Pulmonary artery endothelial cell (primary cell): ENCODE results near the gene TMEM52B. TPM values are rescaled to one million over a fixed set of nuclear protein-coding genes. Genes with fewer than 3 reads are reported as not detected.
"Not testable (repeated sequence)": the region's sequence is repeated elsewhere in the genome, so short reads cannot be mapped to it uniquely, and the experiment has no call there.

Experiments used
- DNase-seq: peaks from one replicate; pipeline ENCODE4 v3.0.0-alpha.2; 2011; ENCODE audit warnings: low read depth, low spot score
- total RNA-seq: library from RNA; depleted of rRNA; stranded (reverse); fragments of >200 nt; gene quantifications from 2 replicates; pipeline ENCODE4 v1.2.3, GENCODE V29; 2014

Gene TMEM52B
- total RNA-seq, 1 donor from 2014 or later = not detected

DNA sequence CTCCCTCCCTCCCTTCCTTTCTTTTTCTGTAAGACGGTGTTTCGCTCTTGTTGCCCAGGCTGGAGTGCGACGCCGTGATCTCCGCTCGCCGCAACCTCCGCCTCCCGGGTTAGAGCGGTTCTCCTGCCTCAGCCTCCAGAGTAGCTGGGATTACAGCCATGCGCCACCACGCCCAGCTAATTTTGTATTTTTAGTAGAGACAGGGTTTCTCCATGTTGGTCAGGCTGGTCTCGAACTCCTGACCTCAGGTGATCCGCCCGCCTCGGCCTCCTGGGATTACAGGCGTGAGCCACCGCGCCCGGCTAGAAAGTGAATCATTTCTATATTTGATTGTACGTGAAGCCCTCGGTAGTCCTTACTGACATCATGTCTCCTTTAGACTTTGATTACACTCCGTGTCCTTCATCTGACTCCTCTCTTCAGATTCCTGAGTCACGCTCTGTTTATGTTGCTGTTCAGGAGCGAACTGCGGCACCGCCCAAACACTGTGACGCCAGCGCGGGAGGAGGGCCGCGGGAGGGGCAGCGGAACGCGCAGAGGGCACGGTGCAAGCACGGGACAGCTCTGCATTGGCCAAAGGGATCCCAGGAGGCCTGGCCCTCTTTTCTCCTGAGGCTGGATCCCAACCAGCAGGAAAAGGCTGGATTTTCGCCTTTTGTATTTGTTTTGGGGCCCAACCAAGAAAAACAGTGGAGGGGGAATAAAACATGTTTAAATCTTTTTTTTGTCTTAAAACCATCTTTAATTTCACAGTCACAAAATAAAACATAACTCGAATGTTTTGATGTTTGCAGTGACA, 33.3 kb downstream of the TMEM52B start:
- peak; percentile 98 for DNase-seq

DNA sequence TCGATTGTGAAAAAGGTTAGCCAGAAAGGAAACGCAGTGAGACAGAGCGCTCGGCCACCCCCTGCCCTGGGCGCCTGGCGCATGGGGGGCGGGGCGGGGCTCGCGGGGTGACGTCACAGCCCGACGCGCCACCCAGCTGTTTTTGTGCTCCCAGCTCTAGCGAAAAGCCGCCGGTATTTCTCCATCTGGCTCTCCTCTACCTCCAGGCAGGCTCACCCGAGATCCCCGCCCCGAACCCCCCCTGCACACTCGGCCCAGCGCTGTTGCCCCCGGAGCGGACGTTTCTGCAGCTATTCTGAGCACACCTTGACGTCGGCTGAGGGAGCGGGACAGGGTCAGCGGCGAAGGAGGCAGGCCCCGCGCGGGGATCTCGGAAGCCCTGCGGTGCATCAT, 33.9 kb downstream of the TMEM52B start, which contains the start of gene GABARAPL1:
TSS of gene GABARAPL1 (plus strand) at position 139 of the 393 bp plus-strand sequence. CDS start at position 392, 253 bp downstream.
- DNase-seq = no peak

DNA sequence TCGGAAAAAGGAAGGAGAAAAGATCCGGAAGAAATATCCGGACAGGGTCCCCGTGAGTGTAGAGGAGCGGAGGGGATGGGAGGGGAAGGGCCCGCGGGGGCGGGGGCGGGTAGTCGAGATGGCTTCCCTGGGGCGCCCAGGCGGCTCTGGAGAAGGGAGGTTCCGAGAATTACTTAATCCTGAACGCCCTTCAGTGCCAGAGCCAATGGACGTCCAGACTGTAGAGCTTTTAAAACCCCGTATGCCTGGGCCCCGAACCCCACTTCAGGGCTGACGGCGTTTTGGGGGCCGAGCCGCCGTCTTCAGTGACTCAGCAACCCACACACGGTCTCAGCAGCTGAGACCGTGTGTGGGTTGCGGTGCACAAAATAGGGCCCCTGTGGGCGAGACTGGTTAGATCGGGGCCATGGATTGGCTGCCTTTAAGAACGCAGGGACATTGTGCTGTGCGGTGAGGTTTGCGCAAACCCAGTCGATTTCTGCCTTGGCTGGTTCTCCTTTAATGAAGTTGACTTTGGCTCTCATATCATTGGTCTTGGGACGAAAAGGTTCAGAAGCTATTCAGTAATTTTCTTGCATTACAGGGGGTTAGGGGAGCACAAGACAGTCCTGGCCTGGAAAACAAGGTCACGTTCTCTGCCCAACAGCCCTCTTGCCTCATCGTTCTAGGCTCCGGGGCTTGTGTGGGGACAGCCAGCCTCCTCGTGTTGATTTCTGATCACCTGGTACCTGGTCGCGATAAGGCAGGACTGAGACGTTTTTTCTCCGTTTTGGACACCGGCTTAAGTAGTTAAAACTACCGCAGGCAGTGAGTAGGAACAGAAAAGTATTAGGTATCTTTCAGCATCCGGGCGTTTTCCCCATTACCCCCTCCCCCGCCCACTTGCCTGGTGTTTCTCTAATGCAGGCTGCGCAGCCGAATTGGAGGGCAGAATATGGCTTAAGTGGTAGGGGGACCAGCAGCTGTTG, 34.6 kb downstream of the TMEM52B start:
- no peak for DNase-seq

DNA sequence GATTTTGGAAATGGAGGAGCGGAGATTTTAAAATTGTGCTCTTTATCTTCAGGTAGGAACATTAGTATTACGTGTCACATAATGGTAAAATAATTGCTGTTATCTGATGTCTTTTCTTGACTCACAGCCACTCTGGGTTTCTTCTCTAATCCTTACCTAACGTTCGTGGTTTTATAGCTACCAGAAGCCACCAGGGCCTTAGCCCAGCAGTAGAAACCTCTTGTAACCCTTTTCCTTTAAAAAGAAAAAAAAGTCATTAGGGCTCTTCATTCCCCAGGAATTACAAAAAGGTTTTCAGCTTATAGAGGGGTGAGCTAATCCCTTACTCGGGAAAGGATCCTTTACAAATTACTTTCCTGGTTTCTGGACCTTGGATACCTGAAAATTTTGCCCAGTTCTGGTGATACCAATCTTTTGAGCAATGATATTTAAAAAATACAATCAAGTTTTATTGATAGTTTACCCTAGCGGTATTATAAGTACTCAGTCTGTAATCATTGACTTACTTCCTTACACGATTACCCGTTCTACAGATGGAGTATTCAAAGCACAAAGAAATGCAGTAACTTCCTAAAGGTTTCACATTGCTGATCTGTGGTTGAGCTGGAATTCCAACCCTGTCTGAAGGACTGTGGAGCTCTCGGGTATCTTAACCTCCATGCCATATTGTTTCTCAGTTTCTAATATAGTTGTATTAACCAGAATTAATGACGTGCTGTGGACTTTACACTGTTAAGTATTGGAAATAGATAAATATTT, 35.5 kb downstream of the TMEM52B start:
- DNase-seq = no peak

DNA sequence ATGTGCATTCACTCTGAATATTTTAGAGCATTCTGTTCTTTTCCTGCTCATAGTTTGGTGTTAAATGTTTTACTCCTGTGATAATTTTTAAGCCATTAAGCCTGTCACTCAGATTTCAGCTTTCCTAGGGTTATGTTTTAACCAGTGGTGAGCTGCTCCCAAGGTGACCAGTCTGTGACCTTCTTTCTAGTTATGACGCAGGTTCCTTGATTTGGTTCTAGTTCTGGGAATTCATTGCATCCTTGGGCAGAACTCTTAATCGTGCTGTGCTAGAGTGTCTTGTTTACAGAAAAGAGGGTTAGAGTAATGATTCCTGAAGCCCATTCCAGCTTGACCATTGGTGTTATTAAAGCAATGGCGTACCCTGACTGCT, 36.0 kb downstream of the TMEM52B start:
- no peak for DNase-seq

DNA sequence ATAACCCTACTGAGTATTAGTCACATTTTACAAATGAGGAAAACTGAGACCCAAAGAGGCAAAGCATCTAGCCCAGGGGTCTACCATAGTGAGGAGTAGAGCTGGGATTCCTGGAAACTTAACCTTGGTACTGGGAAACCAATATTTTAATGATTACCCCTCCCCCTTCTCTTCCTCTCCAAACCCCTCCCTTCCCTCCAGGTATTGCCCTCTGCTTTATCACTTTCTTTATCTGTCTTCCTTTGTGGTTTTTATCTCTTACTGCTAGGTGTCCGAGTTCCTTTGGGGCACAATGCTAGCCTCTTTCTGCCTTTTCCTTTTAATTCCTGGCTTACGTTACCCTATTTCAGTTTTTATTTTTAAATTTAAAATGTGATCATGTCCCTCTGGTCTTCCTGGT, 36.6 kb downstream of the TMEM52B start:
- DNase-seq = no peak

DNA sequence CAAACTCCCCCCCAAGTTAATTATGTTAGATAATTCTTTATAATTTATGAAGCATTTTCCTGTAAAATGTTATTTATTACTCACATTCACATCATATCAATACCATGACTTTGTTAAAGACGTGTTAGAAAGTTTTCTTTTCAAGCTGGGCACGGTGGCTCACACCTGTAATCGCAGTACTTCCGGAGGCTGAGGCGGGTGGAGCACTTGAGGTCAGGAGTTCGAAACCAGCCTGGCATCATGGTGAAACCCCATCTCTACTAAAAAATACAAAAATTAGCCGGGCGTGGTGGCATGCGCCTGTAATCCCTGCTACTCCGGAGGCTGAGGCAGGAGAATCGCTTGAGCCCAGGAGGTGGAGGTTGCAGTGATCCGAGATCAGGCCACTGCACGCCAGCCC, 37.1 kb downstream of the TMEM52B start:
- not testable (repeated sequence) for DNase-seq

DNA sequence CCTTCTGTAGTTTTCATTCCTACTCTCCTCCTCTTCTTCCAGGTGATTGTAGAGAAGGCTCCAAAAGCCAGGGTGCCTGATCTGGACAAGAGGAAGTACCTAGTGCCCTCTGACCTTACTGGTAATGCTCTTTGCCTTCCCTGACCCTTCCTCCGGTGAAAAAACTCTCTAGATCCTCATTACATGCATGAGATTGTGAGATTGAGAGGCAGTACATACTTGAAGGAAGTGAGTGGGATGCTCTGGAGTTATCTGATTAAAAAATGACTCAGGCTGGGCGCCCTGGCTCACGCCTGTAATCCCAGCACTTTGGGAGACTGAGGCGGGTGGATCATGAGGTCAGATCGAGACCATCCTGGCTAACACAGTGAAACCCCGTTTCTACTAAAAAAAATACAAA, 39.2 kb downstream of the TMEM52B start:
- no peak for DNase-seq

DNA sequence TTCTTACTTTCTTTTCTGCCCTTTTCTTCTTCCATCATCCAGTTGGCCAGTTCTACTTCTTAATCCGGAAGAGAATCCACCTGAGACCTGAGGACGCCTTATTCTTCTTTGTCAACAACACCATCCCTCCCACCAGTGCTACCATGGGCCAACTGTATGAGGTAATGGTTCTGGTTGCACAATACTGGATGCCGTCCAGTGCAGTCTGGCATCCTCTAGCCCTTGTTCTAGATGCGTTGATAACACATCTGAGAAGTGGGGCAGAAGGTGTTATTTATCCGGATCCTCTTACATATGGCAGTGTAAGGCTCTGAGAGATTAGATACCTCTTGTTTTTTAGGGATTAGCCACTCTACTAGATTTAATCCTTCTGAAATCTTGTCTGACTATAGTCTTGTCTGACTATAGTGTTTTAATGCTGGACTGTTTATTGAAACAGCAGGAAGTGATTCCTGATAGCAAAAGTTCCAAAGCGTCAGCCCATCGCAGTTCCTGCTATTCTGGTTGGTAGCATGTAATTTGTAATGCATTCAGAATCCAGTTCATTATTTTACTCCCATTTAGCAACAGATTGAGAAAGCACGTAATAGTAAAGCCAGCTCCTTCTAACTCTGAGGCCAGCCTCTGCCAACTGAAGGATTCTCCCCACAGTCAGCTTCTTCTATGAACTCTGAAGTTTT, 41.7 kb downstream of the TMEM52B start:
- peak; percentile 82 for DNase-seq

DNA sequence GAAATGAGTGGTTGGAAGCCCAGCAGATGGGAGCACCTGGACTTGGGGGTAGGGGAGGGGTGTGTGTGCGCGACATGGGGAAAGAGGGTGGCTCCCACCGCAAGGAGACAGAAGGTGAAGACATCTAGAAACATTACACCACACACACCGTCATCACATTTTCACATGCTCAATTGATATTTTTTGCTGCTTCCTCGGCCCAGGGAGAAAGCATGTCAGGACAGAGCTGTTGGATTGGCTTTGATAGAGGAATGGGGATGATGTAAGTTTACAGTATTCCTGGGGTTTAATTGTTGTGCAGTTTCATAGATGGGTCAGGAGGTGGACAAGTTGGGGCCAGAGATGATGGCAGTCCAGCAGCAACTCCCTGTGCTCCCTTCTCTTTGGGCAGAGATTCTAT, 43.0 kb downstream of the TMEM52B start:
- no peak for DNase-seq

DNA sequence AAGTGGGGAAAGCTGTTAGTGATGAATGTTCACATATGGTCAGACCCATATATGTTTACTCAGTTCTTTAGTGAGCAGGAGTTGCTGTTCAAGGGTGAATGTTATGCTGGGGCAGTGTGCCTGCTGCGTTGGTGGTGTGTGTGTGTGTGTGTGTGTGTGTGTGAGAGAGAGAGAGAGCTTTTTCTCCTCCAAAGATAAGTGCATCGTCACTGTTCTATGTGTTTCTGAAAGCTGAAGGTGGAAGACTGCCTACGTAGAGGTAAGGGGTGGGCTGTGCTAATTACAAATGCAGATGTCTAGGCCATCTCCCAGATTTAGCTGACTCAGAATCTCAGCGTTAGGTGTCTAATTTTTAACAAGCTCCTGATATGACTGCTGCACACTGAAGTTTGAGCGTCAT, 44.4 kb downstream of the TMEM52B start:
- DNase-seq = no peak

DNA sequence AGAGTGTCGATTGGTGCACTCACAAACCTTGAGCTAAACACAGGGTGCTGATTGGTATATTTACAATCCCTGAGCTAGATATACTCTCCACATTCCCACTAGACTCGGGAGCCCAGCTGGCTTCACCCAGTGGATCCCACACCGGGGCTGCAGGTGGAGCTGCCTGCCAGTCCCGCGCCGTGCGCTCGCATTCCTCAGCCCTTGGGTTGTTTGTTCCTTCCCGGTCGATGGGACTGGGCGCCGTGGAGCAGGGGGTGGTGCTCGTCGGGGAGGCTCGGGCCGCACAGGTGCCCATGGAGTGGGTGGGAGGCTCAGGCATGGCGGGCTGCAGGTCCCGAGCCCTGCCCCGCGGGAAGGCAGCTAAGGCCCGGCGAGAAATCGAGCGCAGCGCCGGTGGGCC, 46.6 kb downstream of the TMEM52B start:
- DNase-seq = not testable (repeated sequence)

DNA sequence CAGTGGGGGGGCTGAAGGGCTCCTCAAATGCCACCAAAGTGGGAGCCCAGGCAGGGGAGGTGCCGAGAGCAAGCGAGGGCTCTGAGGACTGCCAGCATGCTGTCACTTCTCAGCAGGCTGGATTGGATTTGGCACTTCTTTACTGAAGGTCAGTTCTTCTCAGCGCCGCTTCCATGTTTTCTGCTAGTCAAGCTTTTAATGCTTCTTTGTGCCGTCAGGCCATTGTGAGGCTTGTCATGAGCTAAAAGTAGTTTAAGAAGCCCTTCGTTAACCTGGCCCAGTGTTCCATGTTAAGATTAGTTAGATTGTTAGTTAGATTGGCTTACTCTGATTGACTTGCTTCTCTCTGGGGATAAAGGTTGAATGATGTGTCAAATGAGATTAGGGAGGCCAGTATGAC, 47.3 kb downstream of the TMEM52B start:
- DNase-seq = no peak

DNA sequence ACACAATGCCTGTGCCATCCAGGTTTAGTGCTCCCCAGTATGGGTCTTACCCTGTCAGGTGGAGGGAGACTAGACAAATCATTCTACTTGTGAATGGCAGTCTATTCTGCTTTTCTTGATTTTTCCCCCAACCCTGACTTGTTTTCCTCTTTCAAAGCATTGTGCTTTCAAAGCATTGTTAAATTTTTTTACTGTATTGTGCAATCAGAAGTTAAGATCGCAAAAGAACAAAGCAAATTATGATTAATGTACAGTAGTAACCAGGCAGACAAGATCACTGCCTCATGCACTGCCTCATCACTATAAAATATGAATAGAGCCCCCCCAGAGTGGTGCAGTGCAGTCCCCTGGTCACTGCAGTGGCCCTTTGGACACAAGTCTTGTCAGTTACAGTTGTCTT, 47.9 kb downstream of the TMEM52B start:
- DNase-seq = no peak

DNA sequence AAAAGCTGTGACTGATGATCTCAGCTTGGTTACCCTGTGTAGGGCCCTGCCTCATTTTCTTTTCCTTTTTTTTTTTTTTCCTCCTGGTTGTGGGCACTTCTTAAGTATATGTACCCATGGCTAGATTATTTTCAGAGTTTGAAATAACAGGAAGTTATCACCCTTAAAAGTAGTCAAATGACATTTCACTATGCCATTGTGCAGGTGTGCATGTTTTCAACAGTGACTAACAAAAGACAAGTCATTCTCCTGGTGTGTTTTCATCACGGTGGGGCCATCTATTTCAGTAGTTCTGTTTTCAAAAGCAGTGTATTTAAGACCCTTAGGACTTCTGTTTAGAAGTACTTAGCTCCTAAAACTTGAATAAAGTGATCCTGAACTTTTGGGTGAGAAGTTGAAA, 48.8 kb downstream of the TMEM52B start:
- no peak for DNase-seq

DNA sequence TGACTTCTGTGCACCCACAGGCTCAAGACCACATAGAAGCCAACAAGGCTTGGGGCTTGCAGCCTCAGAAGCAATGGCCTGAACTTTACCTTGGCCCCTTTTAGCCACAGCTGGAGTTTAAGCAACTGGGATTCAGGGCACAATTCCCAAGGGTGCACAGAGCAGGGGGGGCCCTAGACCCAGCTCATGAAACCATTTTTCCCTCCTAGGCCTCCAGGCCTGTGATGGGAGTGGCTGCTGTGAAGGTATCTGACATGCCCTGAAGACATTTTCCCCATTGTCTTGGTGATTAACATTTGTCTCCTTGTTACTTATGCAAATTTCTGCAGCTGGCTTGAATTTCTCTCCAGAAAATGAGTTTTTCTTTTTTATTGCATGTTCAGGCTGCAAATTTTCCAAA, 55.7 kb downstream of the TMEM52B start:
- no peak for DNase-seq

DNA sequence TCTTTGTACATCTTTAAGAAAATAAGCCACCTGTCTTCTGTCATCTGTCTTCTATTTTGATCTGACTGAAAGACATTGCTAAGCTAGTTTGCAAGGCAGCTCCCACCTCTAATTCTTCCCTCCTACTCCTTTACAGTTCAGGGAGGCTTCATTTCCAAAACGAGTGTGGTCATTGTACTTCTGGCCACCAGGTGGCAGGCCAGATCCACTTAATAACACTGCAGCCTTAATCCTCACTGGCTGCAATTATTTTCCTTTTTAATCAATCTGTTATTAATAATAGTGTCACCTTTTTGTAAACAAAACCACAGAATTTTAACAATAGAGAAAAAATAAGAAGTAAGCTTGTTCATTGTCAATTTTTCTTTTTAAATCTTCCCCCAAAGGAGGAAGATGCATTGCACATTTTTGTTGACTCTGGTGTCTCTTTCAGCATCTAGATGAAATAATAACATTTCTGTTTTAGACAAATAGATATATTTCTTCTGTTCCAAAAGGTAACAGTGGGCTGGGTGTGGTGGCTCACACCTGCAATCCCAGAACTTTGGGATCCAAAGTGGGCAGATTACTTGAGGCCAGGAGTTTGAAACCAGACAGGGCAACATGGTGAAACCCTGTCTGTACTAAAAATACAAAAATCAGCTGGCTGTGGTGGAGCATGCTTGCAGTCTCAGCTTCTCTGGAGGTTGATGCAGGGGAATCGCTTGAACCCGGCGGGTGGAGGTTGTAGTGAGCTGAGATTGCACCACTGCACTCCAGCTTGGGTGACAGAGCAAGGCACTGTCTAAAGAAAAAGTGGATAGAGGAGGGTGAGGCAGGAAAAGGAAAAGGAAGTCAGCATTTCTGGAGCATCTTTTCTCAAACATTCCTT, 57.2 kb downstream of the TMEM52B start:
- DNase-seq = no peak

DNA sequence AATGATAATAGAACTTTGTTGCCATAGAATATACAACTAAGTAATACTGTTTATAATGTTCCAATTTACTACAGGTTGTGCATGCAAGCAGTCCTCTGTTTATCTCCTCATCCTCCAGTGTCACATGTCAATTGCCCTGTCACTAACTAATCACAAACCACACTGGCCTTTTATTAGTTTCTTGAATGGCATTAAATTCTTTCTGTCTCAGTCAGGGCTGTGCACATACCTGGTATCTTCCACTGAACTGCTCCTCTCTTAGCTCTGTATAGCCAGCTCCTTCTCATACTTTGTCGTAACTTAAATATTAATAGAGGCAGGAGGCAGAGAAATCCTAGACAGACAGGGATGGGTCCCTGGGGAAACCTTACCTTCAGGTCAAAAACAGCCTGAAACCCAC, 57.9 kb downstream of the TMEM52B start:
- DNase-seq = no peak

DNA sequence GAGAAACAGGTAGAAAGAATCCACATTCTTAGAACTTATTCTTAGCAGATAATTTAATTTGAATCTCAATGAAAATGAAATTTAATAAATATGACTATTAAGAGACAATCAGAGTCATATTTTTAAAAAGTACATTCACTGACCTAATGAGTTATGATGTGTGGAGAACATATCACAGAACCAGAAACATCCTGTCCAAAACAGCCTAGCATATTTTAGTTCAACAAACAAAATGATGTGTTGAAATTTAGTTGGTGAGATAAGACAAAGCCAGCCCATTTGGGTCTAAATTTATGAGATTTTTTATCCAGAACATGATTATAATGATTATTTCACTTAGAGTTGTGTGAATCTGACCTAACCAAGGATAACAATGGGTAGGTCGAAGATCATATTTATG, 59.7 kb downstream of the TMEM52B start:
- no peak for DNase-seq

DNA sequence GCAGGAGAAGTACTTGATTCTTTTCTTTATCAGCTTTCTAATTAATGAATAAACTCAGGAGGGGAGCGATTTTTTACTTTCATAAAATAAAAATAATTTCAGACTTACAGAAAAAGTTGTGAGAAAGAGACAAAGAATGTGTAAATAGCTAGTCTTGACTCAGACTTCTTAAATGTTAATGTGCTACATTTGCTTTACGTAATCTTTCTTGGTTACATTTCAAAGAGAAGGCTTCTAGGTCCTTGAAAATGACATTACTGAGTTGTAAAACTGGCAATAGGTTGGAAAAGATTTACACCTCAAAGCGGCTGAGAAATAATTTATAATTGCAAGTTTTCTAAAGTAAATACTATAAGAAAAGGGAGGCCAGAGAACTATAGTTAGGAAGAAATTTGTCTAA, 62.5 kb downstream of the TMEM52B start:
- no peak for DNase-seq
